Stimulated activated CD4-positive, alpha-beta T cell treated with anti-CD3 and anti-CD28 coated beads, TNF-alpha, amount 100 ng/mL, for 4 hours (primary cell): ENCODE measurements around the gene PIP5K1B.
"Not testable (repeated sequence)": the region's sequence is repeated elsewhere in the genome, so short reads cannot be mapped to it uniquely, and the experiment has no call there.

ENCODE experiments used
- DNase-seq, 3 experiments: peaks; one replicate each; pipeline ENCODE4 v3.0.0-alpha.2; 2020; ENCODE audit warnings: low read depth in 3 of 3

The PIP5K1B gene

GRCh38 chr9:68704814-68705530, at the start of gene PIP5K1B:
PIP5K1B (plus strand) TSS chr9:68705240; CDS start chr9:68822615, 117,375 bp downstream.
- DNase-seq: peak in 2 of 3 experiments; percentile 2 to 13

GRCh38 chr9:68664036-68664435, 41.0 kb upstream of the PIP5K1B start:
- DNase-seq: no peak

DNA sequence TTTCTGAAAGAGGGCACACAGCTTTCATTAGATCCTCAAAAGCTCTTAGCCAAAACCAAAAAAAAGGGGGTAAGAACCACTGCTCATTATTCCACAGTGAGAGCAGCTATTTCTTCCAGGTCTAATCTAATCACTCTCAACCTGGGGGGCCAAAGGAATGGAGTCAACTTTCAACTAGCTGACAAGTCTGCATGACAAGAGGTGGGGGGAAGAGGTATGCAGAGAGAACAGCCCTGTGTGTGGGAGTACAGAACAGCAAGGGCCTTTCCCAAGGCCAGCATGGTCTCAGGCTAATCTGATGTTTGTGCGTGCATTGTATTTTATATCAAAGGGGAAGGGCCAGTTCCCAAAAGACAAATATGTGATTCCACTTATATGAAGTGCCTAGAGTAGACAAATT, 36.9 kb upstream of the PIP5K1B start:
- DNase-seq: no peak

DNA sequence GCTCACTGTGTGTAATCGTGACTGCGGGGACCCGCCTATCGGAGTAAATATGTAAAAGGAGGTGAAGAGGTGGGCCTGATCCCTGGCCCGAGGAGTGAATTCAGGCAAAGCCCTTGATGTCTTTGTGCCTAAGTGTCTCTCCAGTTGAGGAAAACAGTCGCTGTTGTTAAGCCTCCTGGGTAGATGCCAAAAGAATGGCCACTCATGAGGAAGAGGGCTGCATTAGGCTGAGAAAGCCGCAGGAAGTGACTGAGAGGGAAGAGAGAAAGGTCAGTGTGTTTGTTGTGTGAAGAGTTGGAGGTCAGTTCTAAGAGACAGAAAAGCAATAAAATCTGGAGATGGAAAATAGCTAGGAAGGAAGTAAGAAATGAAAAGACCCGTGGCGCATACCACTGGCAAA, 35.8 kb upstream of the PIP5K1B start:
- DNase-seq: no peak

DNA sequence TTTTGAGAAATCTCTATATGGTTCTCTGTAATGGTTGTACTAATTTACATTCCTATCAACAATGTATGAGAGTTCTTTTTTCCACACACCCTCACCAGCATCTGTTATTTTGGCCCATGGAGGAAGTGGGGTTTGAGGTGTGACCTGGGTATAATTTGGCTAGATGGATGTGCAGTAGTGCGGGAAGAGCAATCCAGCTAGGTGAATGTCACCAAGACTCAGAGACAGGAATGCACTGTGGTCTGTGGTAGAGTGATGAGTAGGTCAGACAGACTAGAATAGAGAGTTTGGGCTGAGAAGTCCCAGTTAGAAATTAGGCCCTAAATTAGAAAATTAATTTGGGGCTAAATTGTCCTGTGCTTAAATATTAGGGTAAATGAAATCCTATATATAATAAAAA, 32.8 kb upstream of the PIP5K1B start:
- DNase-seq: no peak

DNA sequence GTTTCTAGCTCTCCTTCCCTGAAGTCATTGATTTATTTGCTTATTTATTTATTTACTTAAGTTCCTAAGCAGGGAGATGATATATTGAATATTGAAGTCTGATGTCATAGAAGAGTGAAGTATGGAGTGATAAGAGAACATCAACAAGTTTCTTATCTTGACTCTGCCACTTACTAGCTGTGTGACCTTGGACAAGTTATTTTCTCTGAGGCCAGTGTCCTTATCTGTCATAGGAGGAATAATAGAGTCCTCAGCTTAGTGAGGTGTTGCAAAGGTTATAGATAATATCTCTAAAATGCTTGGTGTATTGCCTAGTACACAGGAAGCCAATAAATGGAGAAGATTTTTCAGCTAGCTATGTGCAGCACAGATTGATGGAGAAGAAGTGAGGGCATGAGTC, 32.4 kb upstream of the PIP5K1B start:
- no peak for DNase-seq

- no peak for DNase-seq
These were observed 26.6 kb upstream of the PIP5K1B start for GRCh38 chr9:68678430-68678829.

- DNase-seq: no peak
These were observed 21.6 kb upstream of the PIP5K1B start for GRCh38 chr9:68683433-68683832.

DNA sequence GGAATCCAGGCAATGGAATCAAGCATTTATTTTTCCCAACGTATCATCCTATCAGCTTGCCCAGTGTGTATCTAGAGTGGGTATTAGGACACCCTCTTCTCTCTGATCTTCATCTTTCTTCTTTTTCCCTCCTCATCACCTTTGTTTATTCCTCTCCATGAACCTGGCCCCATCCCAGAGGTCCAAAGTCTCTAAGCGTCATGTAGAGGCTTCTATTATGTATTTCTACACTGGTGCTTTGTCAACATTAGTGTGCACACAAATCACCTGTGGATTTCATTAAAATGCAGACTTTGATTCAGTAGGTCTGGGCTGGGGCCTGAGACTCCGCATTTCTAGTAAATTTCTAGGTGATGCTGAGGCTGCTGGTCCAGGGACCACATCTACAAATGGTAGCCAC, 19.8 kb upstream of the PIP5K1B start:
- DNase-seq: no peak

- no peak for DNase-seq
These were observed 19.3 kb upstream of the PIP5K1B start for GRCh38 chr9:68685770-68686169.

DNA sequence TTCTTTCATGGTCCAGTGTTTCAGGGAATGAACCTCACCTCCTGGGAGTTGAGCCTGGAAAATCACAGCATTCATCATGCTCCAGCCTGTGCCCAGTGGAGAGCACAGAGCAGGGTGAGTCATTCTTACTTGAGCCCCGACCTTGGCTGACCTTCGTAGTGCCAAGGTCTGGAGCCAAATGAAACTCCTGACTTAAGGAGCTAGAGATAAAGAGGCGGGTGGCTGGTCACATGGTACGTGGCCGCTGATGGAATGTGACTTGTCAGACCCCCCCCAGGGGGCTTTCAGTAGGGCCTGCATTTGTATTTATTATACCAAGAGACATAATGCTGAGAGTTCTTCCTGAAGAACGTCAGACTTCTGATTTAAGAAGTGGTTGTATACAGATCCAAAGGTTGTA, 15.0 kb upstream of the PIP5K1B start:
- no peak for DNase-seq

DNA sequence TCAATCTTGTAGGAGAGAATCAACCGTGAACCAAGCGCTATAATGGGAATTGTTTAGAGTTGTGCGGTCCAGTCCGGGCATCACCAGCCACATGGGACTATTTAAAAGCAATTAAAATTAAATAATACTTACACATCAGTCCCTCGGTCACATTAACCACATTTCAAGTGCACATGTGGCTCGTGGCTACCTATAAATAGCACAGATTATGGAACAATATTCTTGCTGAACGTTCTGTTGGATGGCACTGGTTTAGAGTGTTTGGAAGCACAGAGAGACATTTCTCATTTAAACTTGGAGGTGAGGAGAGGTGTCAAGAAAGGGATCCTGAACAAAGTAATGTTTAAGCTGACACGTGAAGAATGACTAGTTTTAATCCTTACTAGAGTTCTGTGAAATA, 12.5 kb upstream of the PIP5K1B start:
- no peak for DNase-seq

DNA sequence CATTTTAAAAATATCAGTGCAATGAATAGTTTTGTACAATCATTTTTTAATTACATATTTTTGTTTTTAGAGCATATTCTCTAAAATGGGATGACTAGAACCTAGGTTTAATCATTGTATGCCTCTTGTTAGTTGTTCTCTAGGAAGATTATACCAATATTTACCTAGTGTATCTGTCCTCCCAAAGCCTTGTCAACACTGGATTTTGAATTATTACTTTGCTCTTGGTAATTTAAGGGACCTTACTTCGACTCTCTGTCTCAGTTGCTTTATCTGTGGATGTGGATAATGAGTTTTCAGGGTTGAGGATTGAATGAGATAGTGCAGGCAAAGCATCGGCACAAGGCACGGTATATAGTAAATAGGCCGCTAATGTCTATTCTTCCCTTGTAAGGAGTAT, 10.9 kb upstream of the PIP5K1B start:
- DNase-seq: no peak

DNA sequence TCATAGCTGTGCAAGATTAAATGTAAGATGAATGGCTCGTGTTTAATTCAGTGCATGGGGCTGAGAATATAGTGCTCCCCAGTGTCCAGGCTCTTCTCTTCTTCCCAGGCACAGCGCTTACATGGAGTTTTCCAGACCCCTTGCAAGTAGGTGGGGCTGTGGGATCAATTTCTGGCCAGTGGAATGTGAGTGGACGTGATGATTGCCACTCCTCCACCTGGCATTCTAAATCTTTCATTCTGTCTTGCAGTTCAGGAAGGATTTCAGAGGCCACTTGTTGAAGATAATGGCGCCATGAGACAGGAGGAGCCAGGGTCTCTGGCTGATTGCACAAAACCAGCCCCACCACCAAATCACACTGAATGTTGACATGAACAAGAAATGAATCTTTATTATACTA, 7.2 kb upstream of the PIP5K1B start:
- DNase-seq: no peak

DNA sequence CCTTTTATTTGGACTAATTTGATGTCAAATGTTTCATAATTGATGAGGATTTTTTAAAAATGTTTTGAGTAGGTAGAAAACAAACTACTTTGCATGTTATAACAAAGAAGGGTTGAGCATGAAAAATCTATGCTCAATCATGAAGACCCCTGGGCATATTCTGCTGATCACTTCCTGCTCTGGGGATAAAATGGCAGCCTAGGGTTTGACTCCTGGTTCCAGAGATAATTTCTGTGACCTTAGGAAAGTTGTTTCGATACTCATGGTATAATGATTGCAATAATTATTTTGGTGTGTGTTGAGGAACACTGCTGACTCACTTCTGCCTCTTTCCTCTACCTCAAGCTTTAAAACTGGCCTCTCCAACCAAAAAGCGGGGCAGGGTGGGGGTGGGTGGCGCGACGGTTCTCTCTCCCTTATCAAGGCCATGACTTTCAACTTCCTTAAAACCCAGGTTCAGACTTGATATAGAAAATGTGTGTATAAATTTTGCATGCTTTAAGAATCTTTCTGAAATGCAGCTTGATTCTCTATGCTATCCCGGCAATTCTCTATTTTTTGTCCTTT, 6.0 kb upstream of the PIP5K1B start:
- DNase-seq: no peak

- DNase-seq: not testable (repeated sequence)
These were observed 5.4 kb upstream of the PIP5K1B start for GRCh38 chr9:68699625-68700024.

- no peak for DNase-seq
These were observed 2.5 kb upstream of the PIP5K1B start for GRCh38 chr9:68702493-68702892.

DNA sequence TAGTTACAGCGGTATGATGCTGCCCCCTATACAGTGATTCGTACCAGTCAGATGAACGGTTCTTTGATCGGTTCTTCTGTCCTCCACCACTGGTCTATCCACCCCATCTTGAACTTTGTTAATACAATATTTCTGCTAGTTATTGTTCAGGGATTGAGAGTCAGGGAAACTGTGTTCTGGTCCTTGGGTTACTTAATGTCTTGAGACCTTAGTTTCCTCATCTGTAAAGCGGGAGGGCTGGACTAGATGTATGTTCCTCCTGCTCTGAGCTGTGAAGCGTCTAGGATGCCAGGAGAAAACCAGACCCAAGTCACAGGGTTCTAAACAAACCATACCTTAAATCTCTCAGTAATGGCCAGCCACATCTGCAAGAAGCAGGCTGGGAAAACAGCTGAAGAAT, 1.4 kb upstream of the PIP5K1B start:
- no peak for DNase-seq

DNA sequence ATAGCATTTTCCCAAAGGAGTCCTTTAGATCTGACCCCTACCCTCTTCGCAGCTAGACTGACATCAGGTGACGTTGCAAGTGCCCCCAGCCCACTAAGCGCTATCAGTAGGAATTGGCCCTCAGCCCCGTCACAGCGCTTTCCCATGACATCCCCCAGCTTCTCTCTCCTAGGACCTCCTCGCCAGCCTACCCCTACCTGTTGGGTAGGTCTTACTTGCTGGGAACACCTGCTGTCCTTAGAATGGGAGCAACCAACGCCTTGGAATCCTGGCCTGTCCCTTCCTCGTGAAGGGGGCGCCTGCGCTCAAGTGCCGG, 584 bp upstream of the PIP5K1B start:
- DNase-seq: no peak

- DNase-seq: no peak
These were observed 707 bp downstream of the PIP5K1B start for GRCh38 chr9:68705531-68706362.

- no peak for DNase-seq
These were observed 1.5 kb downstream of the PIP5K1B start for GRCh38 chr9:68706363-68707201.

- no peak for DNase-seq
These were observed 2.9 kb downstream of the PIP5K1B start for GRCh38 chr9:68707801-68708488.
